Right lobe of liver (tissue), 4 donors: ENCODE data around the gene DCAF17.

Experiments used
- CTCF ChIP-seq, 4 donors: fragments of 200-600 bp in 3 of 4; fragments of 450-650 bp in 1 of 4; IDR thresholded peaks; one replicate each; pipeline versions ENCODE4 v1.5.1 to v1.8.0; 2016 to 2022; ENCODE audit warnings: antibody characterized with exemption in 4 of 4, mild to moderate bottlenecking in 2 of 4
- POLR2A ChIP-seq: fragments of 450-650 bp; IDR thresholded peaks from one replicate; pipeline ENCODE4 v1.6.1; 2017; ENCODE audit warnings: antibody characterized with exemption, mild to moderate bottlenecking
- donor health status: DM: no; HTN: no; CAD: no.
- donor health status: DM: no; HTN: no; CAD: no.
- donor health status: DM: no; HTN: yes; CAD: no.

GRCh38 chr2:171419333-171419732 lies 14.7 kb upstream of the DCAF17 start:
- TF ChIP-seq CTCF (IDR thresholded peaks at IDR 0.05) (no peak), POLR2A (no peak)
